IMR-90 (cell line): ENCODE measurements around the gene RNF145. TPM values are rescaled to one million over a fixed set of nuclear protein-coding genes. Genes with fewer than 3 reads are reported as not detected.

Experiments
- ATAC-seq: fragments of 200-7000 bp; cut with Tn5 transposase; 2 replicates; pipeline ENCODE4 v1.9.1; 2020; ENCODE audit warnings: low read depth, mild to moderate bottlenecking, moderate library complexity
- BruUV-seq: library from RNA; stranded (reverse); fragments of 400-500 nt; replicated peaks from 2 replicates; lab custom pipeline; 2021; lab: Mats Ljungman, UMichigan
- CTCF ChIA-PET: fragments of 300-600 bp; formaldehyde crosslinking; extraction: SDS; loops from one replicate; lab custom pipeline; 2021; ENCODE audit warnings: antibody characterized with exemption; lab: Yijun Ruan, JAX
- POLR2A ChIA-PET: fragments of 300-600 bp; sonication (Branson Sonifier 250); formaldehyde crosslinking; loops from one replicate; lab custom pipeline; 2022; ENCODE audit warnings: antibody characterized with exemption; ENCODE audit not compliant: unreplicated experiment; lab: Charles Lee
- DNase-seq: peaks from one replicate; pipeline ENCODE4 v3.0.0; 2013
- H2AFZ ChIP-seq: replicated peaks from 2 replicates; pipeline ENCODE3; 2013; ENCODE audit warnings: low read length, mild to moderate bottlenecking; ENCODE audit not compliant: poor library complexity
- H2AK5ac ChIP-seq: 2 replicates; pipeline ENCODE4 v1.6.1; 2013; ENCODE audit warnings: low read depth, low read length, inconsistent platforms
- H2AK9ac ChIP-seq: replicated peaks from 2 replicates; pipeline ENCODE3; 2013; ENCODE audit warnings: mild to moderate bottlenecking, low read depth, low read length, moderate library complexity; ENCODE audit not compliant: poor library complexity
- H2BK120ac ChIP-seq: 2 replicates; pipeline ENCODE4 v1.6.1; 2013; ENCODE audit warnings: low read depth, low read length, inconsistent platforms
- H2BK15ac ChIP-seq: 3 replicates; pipeline ENCODE4 v1.6.1; 2013; ENCODE audit warnings: low read depth, low read length, inconsistent platforms
- H2BK20ac ChIP-seq: 2 replicates; pipeline ENCODE4 v1.6.1; 2013; ENCODE audit warnings: low read depth, mild to moderate bottlenecking, inconsistent platforms, low read length, moderate library complexity
- H2BK5ac ChIP-seq: 2 replicates; pipeline ENCODE4 v1.6.1; 2013; ENCODE audit warnings: mild to moderate bottlenecking, low read depth, low read length, inconsistent platforms; ENCODE audit not compliant: poor library complexity, severe bottlenecking
- H3K14ac ChIP-seq: replicated peaks from 2 replicates; pipeline ENCODE4 v1.6.1; 2013; ENCODE audit warnings: low read depth, low read length, inconsistent platforms
- H3K18ac ChIP-seq: 2 replicates; pipeline ENCODE4 v1.6.1; 2013; ENCODE audit warnings: low read depth, low read length, control low read depth
- H3K23ac ChIP-seq: 2 replicates; pipeline ENCODE4 v1.6.1; 2013; ENCODE audit warnings: low read depth, low read length, inconsistent platforms
- H3K27ac ChIP-seq: 2 replicates; pipeline ENCODE4 v1.5.1; 2013; ENCODE audit warnings: mild to moderate bottlenecking, control low read depth, low read length; ENCODE audit not compliant: insufficient read depth
- H3K27me3 ChIP-seq: 2 replicates; pipeline ENCODE4 v1.6.1; 2013; ENCODE audit warnings: low read length; ENCODE audit not compliant: control insufficient read depth, insufficient read depth
- H3K36me3 ChIP-seq: 2 replicates; pipeline ENCODE4 v1.6.1; 2013; ENCODE audit warnings: low read length, mixed read lengths; ENCODE audit not compliant: control insufficient read depth, insufficient read depth
- H3K4ac ChIP-seq: 2 replicates; pipeline ENCODE4 v1.6.1; 2013; ENCODE audit warnings: low read depth, low read length, inconsistent platforms
- H3K4me1 ChIP-seq: 2 replicates; pipeline ENCODE4 v1.6.1; 2013; ENCODE audit warnings: low read length, mixed read lengths; ENCODE audit not compliant: control insufficient read depth, insufficient read depth
- H3K4me2 ChIP-seq: 2 replicates; pipeline ENCODE4 v1.6.1; 2013; ENCODE audit warnings: low read depth, mild to moderate bottlenecking, control low read depth, low read length, moderate library complexity
- H3K4me3 ChIP-seq: 2 replicates; pipeline ENCODE4 v1.5.1; 2013; ENCODE audit warnings: low read depth, mild to moderate bottlenecking, control low read depth, low read length, moderate library complexity; ENCODE audit not compliant: insufficient read depth
- H3K56ac ChIP-seq: 2 replicates; pipeline ENCODE4 v1.6.1; 2013; ENCODE audit warnings: low read length, inconsistent platforms; ENCODE audit not compliant: insufficient read depth; ENCODE audit errors: extremely low read depth
- H3K79me1 ChIP-seq, 2 experiments: 2 replicates each; pipeline ENCODE4 v1.6.1; 2013; ENCODE audit warnings: low read length in 2 of 2, inconsistent platforms in 1 of 2, low read depth in 1 of 2
- H3K9ac ChIP-seq: 2 replicates; pipeline ENCODE4 v1.6.1; 2013; ENCODE audit warnings: low read depth, low read length, control low read depth
- H3K9me1 ChIP-seq: 2 replicates; pipeline ENCODE4 v1.6.1; 2013; ENCODE audit warnings: low read length, inconsistent platforms; ENCODE audit not compliant: insufficient read depth
- H3K9me3 ChIP-seq: 2 replicates; pipeline ENCODE4 v1.6.1; 2013; ENCODE audit warnings: low read length; ENCODE audit not compliant: control insufficient read depth, insufficient read depth
- H4K20me1 ChIP-seq: 2 replicates; pipeline ENCODE4 v1.6.1; 2013; ENCODE audit warnings: low read length, inconsistent platforms; ENCODE audit not compliant: insufficient read depth
- H4K5ac ChIP-seq: 2 replicates; pipeline ENCODE4 v1.6.1; 2013; ENCODE audit warnings: mild to moderate bottlenecking, low read depth, low read length, control low read depth
- H4K8ac ChIP-seq, 2 experiments: 2 replicates each; pipeline ENCODE4 v1.6.1; 2013; ENCODE audit warnings: low read depth in 2 of 2, low read length in 2 of 2, control low read depth in 1 of 2, inconsistent platforms in 1 of 2
- H4K91ac ChIP-seq: 2 replicates; pipeline ENCODE4 v1.6.1; 2013; ENCODE audit warnings: low read depth, low read length, inconsistent platforms; ENCODE audit not compliant: insufficient read depth
- FOS ChIP-seq: fragments of 150-350 bp; IDR thresholded peaks from 2 replicates; pipeline ENCODE4 v1.6.1; 2016; ENCODE audit warnings: low read depth, low read length
- MAFK ChIP-seq: IDR thresholded peaks from 2 replicates; pipeline ENCODE4 v1.6.1; 2012; ENCODE audit warnings: low read depth, low read length, improper control_type of control experiment
- RFX5 ChIP-seq: IDR thresholded peaks from 2 replicates; pipeline ENCODE4 v1.8.0; 2012; ENCODE audit warnings: low read depth, mild to moderate bottlenecking, low read length, moderate library complexity
- WGBS, 2 experiments: methylation state at CpG; one replicate each; pipeline versions ENCODE4 v1.1.5 to v1.1.7; 2013; ENCODE audit warnings: missing lambda C conversion rate in 2 of 2; ENCODE audit not compliant: insufficient read length in 1 of 2; ENCODE audit errors: extremely low coverage in 2 of 2; 5-methylcytosine and 5-hydroxymethylcytosine counted together
- dilution Hi-C: fragments of 300-500 bp; cut with HindIII; formaldehyde crosslinking; loops from one replicate; pipeline ENCODE4 v1.14.3; 2018; ENCODE audit warnings: low sequenced_read_pairs; ENCODE audit not compliant: unreplicated experiment
- in situ Hi-C: fragments of 300-500 bp; cut with MboI; formaldehyde crosslinking; loops from 3 replicates; pipeline ENCODE4 v1.14.3; 2019; ENCODE audit warnings: low sequenced_read_pairs, inconsistent platforms, mixed read lengths
- intact Hi-C: fragments of 100-400 bp; cut with micrococcal nuclease; formaldehyde crosslinking; loops from 2 replicates; pipeline ENCODE4 v1.10.0; 2022
- polyA plus RNA-seq, 3 experiments: library from polyadenylated mRNA; depleted of rRNA; stranded (reverse); fragments of >200 nt; gene quantifications; 2 replicates each; pipeline ENCODE4 v1.2.3, GENCODE V29; 2012; ENCODE audit warnings: low replicate concordance in 1 of 3
- total RNA-seq: library from RNA; depleted of rRNA; stranded (reverse); fragments of >200 nt; gene quantifications from 2 replicates; pipeline ENCODE4 v1.2.3, GENCODE V29; 2012
- TF ChIP-seq, protein P1 (sequence below): fragments of 150-350 bp; IDR thresholded peaks from 2 replicates; pipeline ENCODE4 v1.6.1; 2016; ENCODE audit warnings: low read depth, mild to moderate bottlenecking, low read length, moderate library complexity, borderline replicate concordance
- TF ChIP-seq, protein P2 (sequence below): conservative IDR thresholded peaks from 2 replicates; pipeline ENCODE4 v1.5.1; 2012; ENCODE audit warnings: mild to moderate bottlenecking, low read depth, low read length, improper control_type of control experiment

RNF145 gene
- total and polyA plus RNA-seq, 2 of the 4 experiments (the other 2 are of a cell fraction): 50.0 to 57.0 TPM

DNA sequence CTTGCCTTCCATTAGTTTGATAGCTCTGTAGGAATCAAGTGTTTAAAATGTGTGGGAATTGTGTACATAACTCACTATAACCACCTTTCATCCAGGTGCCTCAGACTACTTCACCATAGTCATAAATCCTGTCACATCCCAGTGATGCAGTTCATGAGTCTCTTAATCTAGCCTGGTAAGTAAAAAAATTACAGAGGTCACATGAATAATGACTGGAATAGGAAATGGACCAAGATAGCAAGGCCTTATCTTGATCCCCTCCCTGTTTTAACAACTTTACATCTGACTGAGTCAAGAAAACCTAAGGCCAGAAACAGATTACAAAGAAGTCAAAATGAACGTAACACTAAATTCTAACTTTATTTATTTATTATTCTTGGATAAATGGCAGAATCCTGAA lies 1.5 kb upstream of the RNF145 start:
- Histone ChIP-seq H3K4me2 (no peak overlapping the region), H2AK9ac (no peak overlapping the region)
- in situ Hi-C loops: no loop called here

More for the DNA sequence above, 1.5 kb upstream of the RNF145 start:
- no peak for ATAC-seq
- H3K4ac ChIP-seq: no peak overlapping the region
- H3K56ac ChIP-seq: no peak overlapping the region
- DNase-seq: no peak
- H3K18ac ChIP-seq: no peak overlapping the region
- H4K91ac ChIP-seq: no peak overlapping the region
- H2BK5ac ChIP-seq: no peak overlapping the region
- TF ChIP-seq, protein P1, sequence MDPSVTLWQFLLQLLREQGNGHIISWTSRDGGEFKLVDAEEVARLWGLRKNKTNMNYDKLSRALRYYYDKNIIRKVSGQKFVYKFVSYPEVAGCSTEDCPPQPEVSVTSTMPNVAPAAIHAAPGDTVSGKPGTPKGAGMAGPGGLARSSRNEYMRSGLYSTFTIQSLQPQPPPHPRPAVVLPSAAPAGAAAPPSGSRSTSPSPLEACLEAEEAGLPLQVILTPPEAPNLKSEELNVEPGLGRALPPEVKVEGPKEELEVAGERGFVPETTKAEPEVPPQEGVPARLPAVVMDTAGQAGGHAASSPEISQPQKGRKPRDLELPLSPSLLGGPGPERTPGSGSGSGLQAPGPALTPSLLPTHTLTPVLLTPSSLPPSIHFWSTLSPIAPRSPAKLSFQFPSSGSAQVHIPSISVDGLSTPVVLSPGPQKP: no peak
- TF ChIP-seq, protein P2, sequence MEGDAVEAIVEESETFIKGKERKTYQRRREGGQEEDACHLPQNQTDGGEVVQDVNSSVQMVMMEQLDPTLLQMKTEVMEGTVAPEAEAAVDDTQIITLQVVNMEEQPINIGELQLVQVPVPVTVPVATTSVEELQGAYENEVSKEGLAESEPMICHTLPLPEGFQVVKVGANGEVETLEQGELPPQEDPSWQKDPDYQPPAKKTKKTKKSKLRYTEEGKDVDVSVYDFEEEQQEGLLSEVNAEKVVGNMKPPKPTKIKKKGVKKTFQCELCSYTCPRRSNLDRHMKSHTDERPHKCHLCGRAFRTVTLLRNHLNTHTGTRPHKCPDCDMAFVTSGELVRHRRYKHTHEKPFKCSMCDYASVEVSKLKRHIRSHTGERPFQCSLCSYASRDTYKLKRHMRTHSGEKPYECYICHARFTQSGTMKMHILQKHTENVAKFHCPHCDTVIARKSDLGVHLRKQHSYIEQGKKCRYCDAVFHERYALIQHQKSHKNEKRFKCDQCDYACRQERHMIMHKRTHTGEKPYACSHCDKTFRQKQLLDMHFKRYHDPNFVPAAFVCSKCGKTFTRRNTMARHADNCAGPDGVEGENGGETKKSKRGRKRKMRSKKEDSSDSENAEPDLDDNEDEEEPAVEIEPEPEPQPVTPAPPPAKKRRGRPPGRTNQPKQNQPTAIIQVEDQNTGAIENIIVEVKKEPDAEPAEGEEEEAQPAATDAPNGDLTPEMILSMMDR: no peak
- TF ChIP-seq RFX5 (no peak), MAFK (no peak), FOS (no peak)
- no TSS peak for BruUV-seq
- no peak overlapping the region for H2BK20ac ChIP-seq
- no peak overlapping the region for H2AK5ac ChIP-seq
- no peak overlapping the region for H2BK120ac ChIP-seq
- H2BK15ac ChIP-seq: no peak overlapping the region
- POLR2A ChIA-PET: no interaction called here
- H3K4me1 ChIP-seq: 0 out of 2 replicates have a peak, but pooled peaks cover 2% of the 10 kb centered on the region
- no peak overlapping the region for H3K14ac ChIP-seq
- no peak overlapping the region for H4K5ac ChIP-seq
- H2AFZ ChIP-seq: no peak overlapping the region
- intact Hi-C loops: no loop called here
- no peak overlapping the region for H3K4me3 ChIP-seq
- no peak overlapping the region for H4K8ac ChIP-seq
- H4K20me1 ChIP-seq: peaks cover 3% of the 10 kb centered on the region; the same call in 1 of the 2 replicates
- CTCF ChIA-PET: no interaction called here
- H3K36me3 ChIP-seq: no peaks in the 10 kb centered on the region
- H3K79me1 ChIP-seq: peaks cover 8 to 10% of the 10 kb centered on the region in 2 experiments; a peak in 3 of 4 replicates
- H3K9me3 ChIP-seq: no peaks in the 10 kb centered on the region
- H3K27me3 ChIP-seq: no peaks in the 10 kb centered on the region
- H3K23ac ChIP-seq: no peak overlapping the region
- no peak overlapping the region for H3K9ac ChIP-seq
- H3K9me1 ChIP-seq: no peaks in the 10 kb centered on the region; the same call in 1 of the 2 replicates
- WGBS, 2 experiments: no CpG with 5 or more reads among the region's 1 CpG
- dilution Hi-C loops: no loop called here
- H3K27ac ChIP-seq: no peak overlapping the region
